Nephron progenitor cell (in vitro differentiated cells): ENCODE data around the gene KCNA10.

Experiments
- DNase-seq: peaks from one replicate; pipeline ENCODE4 v3.0.0; 2021
- H3K27ac Mint-ChIP-seq: 2 replicates; pipeline ENCODE4 v1.8.0; 2021; ENCODE audit warnings: mild to moderate bottlenecking, moderate library complexity, mixed read lengths
- H3K27me3 Mint-ChIP-seq: 2 replicates; pipeline ENCODE4 v1.8.0; 2021; ENCODE audit warnings: mild to moderate bottlenecking, low read depth, mixed read lengths; ENCODE audit not compliant: poor library complexity
- H3K36me3 Mint-ChIP-seq: 2 replicates; pipeline ENCODE4 v1.8.0; 2021; ENCODE audit warnings: low read depth, mixed read lengths
- H3K4me1 Mint-ChIP-seq: 2 replicates; pipeline ENCODE4 v1.8.0; 2021; ENCODE audit warnings: mixed read lengths
- H3K4me3 Mint-ChIP-seq: 2 replicates; pipeline ENCODE4 v1.8.0; 2021; ENCODE audit warnings: mild to moderate bottlenecking, moderate library complexity, mixed read lengths
- H3K9me3 Mint-ChIP-seq: 2 replicates; pipeline ENCODE4 v1.8.0; 2021; ENCODE audit warnings: mild to moderate bottlenecking, moderate library complexity, mixed read lengths
- CTCF ChIP-seq: fragments of 200-600 bp; sonication (generic); IDR thresholded peaks from 2 replicates; pipeline ENCODE4 v1.5.0; 2021; ENCODE audit warnings: antibody characterized with exemption

Gene KCNA10

GRCh38 chr1:110519125-110519810, at the start of gene KCNA10:
Gene KCNA10, minus strand, starts transcription at chr1:110519175. Its CDS starts 388 bp downstream, at chr1:110518787.
- no peaks in the 10 kb centered on the region for H3K9me3 Mint-ChIP-seq
- no peak within 1 kb of the TSS for H3K4me3 Mint-ChIP-seq
- no peak within 1 kb of the TSS for H3K27ac Mint-ChIP-seq
- peaks cover 27% of the 10 kb centered on the region for H3K27me3 Mint-ChIP-seq
- no peaks in the 10 kb centered on the region for H3K36me3 Mint-ChIP-seq
- no peak for DNase-seq
- no peaks in the 10 kb centered on the region for H3K4me1 Mint-ChIP-seq
- no peak for TF ChIP-seq CTCF

GRCh38 chr1:110566836-110567235, 47.9 kb upstream of the KCNA10 start:
- DNase-seq, result no peak
- Mint-ChIP-seq H3K4me3 (no peak overlapping the region), H3K9me3 (no peaks in the 10 kb centered on the region), H3K4me1 (peaks cover 9% of the 10 kb centered on the region), H3K27ac (no peak overlapping the region), H3K36me3 (no peaks in the 10 kb centered on the region), H3K27me3 (peaks cover 36% of the 10 kb centered on the region)
- TF ChIP-seq CTCF, result no peak

- Mint-ChIP-seq H3K4me3 (no peak overlapping the region), H3K4me1 (peaks cover 20% of the 10 kb centered on the region), H3K36me3 (no peaks in the 10 kb centered on the region), H3K27ac (no peak overlapping the region), H3K27me3 (peaks cover 27% of the 10 kb centered on the region), H3K9me3 (no peaks in the 10 kb centered on the region)
- TF ChIP-seq CTCF, result no peak
- no peak for DNase-seq
Observed at GRCh38 chr1:110565565-110565964, 46.6 kb upstream of the KCNA10 start.

- Mint-ChIP-seq H3K4me1 (peaks cover 37% of the 10 kb centered on the region), H3K4me3 (no peak overlapping the region), H3K27ac (no peak overlapping the region), H3K36me3 (no peaks in the 10 kb centered on the region), H3K27me3 (peaks cover 38% of the 10 kb centered on the region), H3K9me3 (no peaks in the 10 kb centered on the region)
- DNase-seq, result no peak
- TF ChIP-seq CTCF, result no peak
Observed at GRCh38 chr1:110563089-110563488, 44.1 kb upstream of the KCNA10 start.

- no peak overlapping the region for H3K27ac Mint-ChIP-seq
Observed at GRCh38 chr1:110561596-110561995, 42.6 kb upstream of the KCNA10 start.

More at GRCh38 chr1:110561596-110561995, 42.6 kb upstream of the KCNA10 start:
- peaks cover 45% of the 10 kb centered on the region for H3K27me3 Mint-ChIP-seq
- no peaks in the 10 kb centered on the region for H3K36me3 Mint-ChIP-seq
- peaks cover 37% of the 10 kb centered on the region for H3K4me1 Mint-ChIP-seq
- peak; percentile 42 for DNase-seq
- no peak overlapping the region for H3K4me3 Mint-ChIP-seq
- H3K9me3 Mint-ChIP-seq, result no peaks in the 10 kb centered on the region
- TF ChIP-seq CTCF, result no peak
